Uterus (tissue), 4 donors: ENCODE results near the gene LRRC4C. TPM values are rescaled to one million over a fixed set of nuclear protein-coding genes. Genes with fewer than 3 reads are reported as not detected.
"Not testable (repeated sequence)": the region's sequence is repeated elsewhere in the genome, so short reads cannot be mapped to it uniquely, and the experiment has no call there.

Experiments used
- DNase-seq, 2 donors: peaks; one replicate each; pipeline ENCODE4 v3.0.0-alpha.2; 2019 to 2020
- H3K27ac ChIP-seq, 2 donors: fragments of 200-600 bp; sonication (generic); 1 replicate in 1 of 2; 2 replicates in 1 of 2; pipeline ENCODE4 v1.5.1; 2016 to 2018
- H3K27me3 ChIP-seq, 2 donors: fragments of 200-600 bp; sonication (generic); one replicate each; pipeline ENCODE4 v1.5.1; 2018 to 2019; ENCODE audit warnings: control low read depth in 1 of 2
- H3K36me3 ChIP-seq, 2 donors: fragments of 200-600 bp; sonication (generic); one replicate each; pipeline ENCODE4 v1.5.1; 2019; ENCODE audit warnings: control low read depth in 1 of 2
- H3K4me1 ChIP-seq, 2 donors: fragments of 200-600 bp; sonication (generic); one replicate each; pipeline ENCODE4 v1.5.1; 2018 to 2019; ENCODE audit warnings: control low read depth in 1 of 2
- H3K4me3 ChIP-seq, 2 donors: fragments of 200-600 bp; sonication (generic); 1 replicate in 1 of 2; 2 replicates in 1 of 2; pipeline ENCODE4 v1.5.1; 2018 to 2019; ENCODE audit warnings: mild to moderate bottlenecking in 1 of 2
- H3K9me3 ChIP-seq, 2 donors: fragments of 200-600 bp; sonication (generic); one replicate each; pipeline ENCODE4 v1.5.1; 2019; ENCODE audit warnings: control low read depth in 1 of 2
- POLR2A ChIP-seq, 2 donors: fragments of 450-650 bp; IDR thresholded peaks; one replicate each; pipeline ENCODE4 v1.6.1; 2016; ENCODE audit warnings: antibody characterized with exemption in 2 of 2, mild to moderate bottlenecking in 1 of 2, moderate library complexity in 1 of 2
- intact Hi-C: fragments of 100-400 bp; cut with DNase I; formaldehyde crosslinking; loops from one replicate; pipeline ENCODE4 v1.15.1; 2023; ENCODE audit warnings: low total_unique reads
- total RNA-seq, 4 donors: library from RNA; depleted of rRNA in 3 of 4; stranded (reverse); fragments of >200 nt in 3 of 4; gene quantifications; one replicate each; pipeline versions ENCODE4 v1.1.0 to v1.2.4, GENCODE V29; 2014 to 2023
- TF ChIP-seq, protein P1 (sequence below), 4 experiments: fragments of 200-600 bp in 2 of 4; fragments of 450-650 bp in 2 of 4; sonication (generic) in 2 of 4; IDR thresholded peaks; one replicate each; pipeline ENCODE4 v1.5.1; 2016 to 2019; ENCODE audit warnings: antibody characterized with exemption in 4 of 4, mild to moderate bottlenecking in 2 of 4, moderate library complexity in 1 of 4
- donor health status: DM: yes; HTN: yes; CAD: no.

The LRRC4C gene
- total RNA-seq, 4 donors from 2014 or later: 1.5 to 16.9 (median 2.1) TPM; not detected in 1

DNA sequence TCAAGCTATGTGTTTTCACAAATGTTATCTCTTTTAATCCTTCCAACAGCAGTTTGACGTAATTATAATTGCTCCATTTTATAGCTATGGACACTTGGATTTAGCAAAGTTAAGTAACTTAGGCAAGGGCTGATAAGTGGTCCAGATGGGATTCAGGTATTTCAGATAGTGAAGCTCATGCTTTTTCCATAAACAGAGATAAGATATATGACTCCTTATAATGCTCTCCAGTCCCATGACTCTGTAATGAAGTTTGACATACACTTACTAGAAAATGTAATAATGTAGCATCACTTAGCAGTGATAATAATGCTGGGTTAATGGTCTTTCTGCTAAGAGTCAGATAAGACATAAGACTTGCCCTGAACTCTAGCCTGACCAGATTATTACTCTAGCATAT lies 892.1 kb downstream of the LRRC4C start:
- no peak overlapping the region for H3K4me3 ChIP-seq
- intact Hi-C loops: no loop called here
- TF ChIP-seq, protein P1, sequence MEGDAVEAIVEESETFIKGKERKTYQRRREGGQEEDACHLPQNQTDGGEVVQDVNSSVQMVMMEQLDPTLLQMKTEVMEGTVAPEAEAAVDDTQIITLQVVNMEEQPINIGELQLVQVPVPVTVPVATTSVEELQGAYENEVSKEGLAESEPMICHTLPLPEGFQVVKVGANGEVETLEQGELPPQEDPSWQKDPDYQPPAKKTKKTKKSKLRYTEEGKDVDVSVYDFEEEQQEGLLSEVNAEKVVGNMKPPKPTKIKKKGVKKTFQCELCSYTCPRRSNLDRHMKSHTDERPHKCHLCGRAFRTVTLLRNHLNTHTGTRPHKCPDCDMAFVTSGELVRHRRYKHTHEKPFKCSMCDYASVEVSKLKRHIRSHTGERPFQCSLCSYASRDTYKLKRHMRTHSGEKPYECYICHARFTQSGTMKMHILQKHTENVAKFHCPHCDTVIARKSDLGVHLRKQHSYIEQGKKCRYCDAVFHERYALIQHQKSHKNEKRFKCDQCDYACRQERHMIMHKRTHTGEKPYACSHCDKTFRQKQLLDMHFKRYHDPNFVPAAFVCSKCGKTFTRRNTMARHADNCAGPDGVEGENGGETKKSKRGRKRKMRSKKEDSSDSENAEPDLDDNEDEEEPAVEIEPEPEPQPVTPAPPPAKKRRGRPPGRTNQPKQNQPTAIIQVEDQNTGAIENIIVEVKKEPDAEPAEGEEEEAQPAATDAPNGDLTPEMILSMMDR (IDR thresholded peaks at IDR 0.05): no peak
- TF ChIP-seq POLR2A (IDR thresholded peaks at IDR 0.05): no peak

GRCh38 chr11:40544162-40544561 lies 915.3 kb downstream of the LRRC4C start:
- TF ChIP-seq POLR2A (IDR thresholded peaks at IDR 0.05): no peak
- TF ChIP-seq, protein P1 (IDR thresholded peaks at IDR 0.05): no peak
- Histone ChIP-seq H3K27ac (no peak overlapping the region), H3K4me1 (no peaks in the 10 kb centered on the region), H3K27me3 (no peaks in the 10 kb centered on the region), H3K4me3 (no peak overlapping the region), H3K36me3 (no peaks in the 10 kb centered on the region), H3K9me3 (no peaks in the 10 kb centered on the region)
- intact Hi-C loops: no loop called here
- DNase-seq: no peak

More for the DNA sequence above, 892.1 kb downstream of the LRRC4C start:
- H3K27ac ChIP-seq: no peak overlapping the region
- no peak for DNase-seq
- H3K4me1 ChIP-seq: no peaks in the 10 kb centered on the region
- H3K9me3 ChIP-seq: no peaks in the 10 kb centered on the region
- H3K27me3 ChIP-seq: no peaks in the 10 kb centered on the region
- H3K36me3 ChIP-seq: no peaks in the 10 kb centered on the region

- no peak for TF ChIP-seq POLR2A (IDR thresholded peaks at IDR 0.05)
- TF ChIP-seq, protein P1 (IDR thresholded peaks at IDR 0.05): no peak
- H3K27me3 ChIP-seq: no peaks in the 10 kb centered on the region
These were observed 916.6 kb downstream of the LRRC4C start for GRCh38 chr11:40542821-40543220.

GRCh38 chr11:40537734-40538133 lies 921.7 kb downstream of the LRRC4C start:
- Histone ChIP-seq H3K36me3 (no peaks in the 10 kb centered on the region), H3K4me1 (no peaks in the 10 kb centered on the region), H3K4me3 (no peak overlapping the region), H3K9me3 (no peaks in the 10 kb centered on the region), H3K27me3 (no peaks in the 10 kb centered on the region), H3K27ac (no peak overlapping the region)
- intact Hi-C loops: no loop called here
- TF ChIP-seq POLR2A (IDR thresholded peaks at IDR 0.05): no peak
- TF ChIP-seq, protein P1 (IDR thresholded peaks at IDR 0.05): no peak
- DNase-seq: no peak

More at GRCh38 chr11:40542821-40543220, 916.6 kb downstream of the LRRC4C start:
- no peak overlapping the region for H3K27ac ChIP-seq
- no peak for DNase-seq
- intact Hi-C loops: no loop called here
- no peaks in the 10 kb centered on the region for H3K4me1 ChIP-seq
- H3K4me3 ChIP-seq: no peak overlapping the region
- no peaks in the 10 kb centered on the region for H3K36me3 ChIP-seq
- H3K9me3 ChIP-seq: no peaks in the 10 kb centered on the region

DNA sequence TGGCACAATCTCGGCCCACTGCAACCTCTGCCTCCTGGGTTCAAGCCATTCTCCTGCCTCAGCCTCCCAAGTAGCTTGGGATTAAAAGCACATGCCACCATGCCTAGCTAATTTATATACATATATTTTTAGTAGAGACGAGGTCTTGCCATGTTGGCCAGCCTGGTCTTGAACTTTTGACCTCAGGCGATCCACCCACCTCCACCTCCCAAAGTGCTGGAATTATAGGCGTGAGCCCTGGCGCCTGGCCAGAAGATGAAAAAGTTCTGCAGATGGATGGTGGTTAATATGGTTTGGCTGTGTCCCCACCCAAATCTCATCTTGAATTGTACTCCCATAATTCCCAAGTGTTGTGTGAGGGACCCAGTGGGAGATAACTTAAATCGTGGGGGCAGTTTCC lies 937.4 kb downstream of the LRRC4C start:
- intact Hi-C loops: not testable (repeated sequence)

GRCh38 chr11:40517122-40517521 lies 942.3 kb downstream of the LRRC4C start:
- H3K36me3 ChIP-seq: no peaks in the 10 kb centered on the region
- intact Hi-C loops: no loop called here
- H3K4me1 ChIP-seq: no peaks in the 10 kb centered on the region
- no peak for DNase-seq
- no peak overlapping the region for H3K27ac ChIP-seq
- H3K4me3 ChIP-seq: no peak overlapping the region
- TF ChIP-seq, protein P1 (IDR thresholded peaks at IDR 0.05): no peak
- no peak for TF ChIP-seq POLR2A (IDR thresholded peaks at IDR 0.05)
- H3K9me3 ChIP-seq: no peaks in the 10 kb centered on the region
- no peaks in the 10 kb centered on the region for H3K27me3 ChIP-seq

More for the DNA sequence above, 937.4 kb downstream of the LRRC4C start:
- H3K27me3 ChIP-seq, H3K27ac ChIP-seq, H3K4me3 ChIP-seq, H3K4me1 ChIP-seq, H3K9me3 ChIP-seq, H3K36me3 ChIP-seq, DNase-seq: not testable (repeated sequence)
